Adrenal gland (tissue), 12 donors: ENCODE data around the gene NRAP. TPM values are rescaled to one million over a fixed set of nuclear protein-coding genes. Genes with fewer than 3 reads are reported as not detected.

Source experiments
- DNase-seq, 7 donors: peaks; one replicate each; pipeline ENCODE4 v3.0.0-alpha.2; 2019 to 2020
- H3K27ac ChIP-seq, 5 donors: fragments of 200-600 bp; sonication (generic) in 4 of 5; 1 replicate in 3 of 5; 2 replicates in 2 of 5; pipeline versions ENCODE4 v1.5.1 to v1.8.0; 2016 to 2020; ENCODE audit warnings: mild to moderate bottlenecking in 1 of 5
- H3K27me3 ChIP-seq: fragments of 200-600 bp; 2 replicates; pipeline ENCODE4 v1.8.0; 2021
- H3K36me3 ChIP-seq, 2 donors: fragments of 200-600 bp; replicated peaks in 1 of 2; 1 replicate in 1 of 2; 2 replicates in 1 of 2; pipeline versions ENCODE4 v1.5.1 to v1.8.0; 2018 to 2022
- H3K4me1 ChIP-seq, 2 donors: fragments of 200-600 bp; replicated peaks in 1 of 2; 1 replicate in 1 of 2; 2 replicates in 1 of 2; pipeline versions ENCODE4 v1.5.1 to v1.8.0; 2018 to 2021
- H3K4me3 ChIP-seq, 4 donors: fragments of 200-600 bp; sonication (generic) in 3 of 4; one replicate each; pipeline ENCODE4 v1.5.1; 2016 to 2018
- H3K9me3 ChIP-seq, 3 donors: fragments of 200-600 bp; sonication (generic) in 1 of 3; replicated peaks in 1 of 3; 1 replicate in 2 of 3; 2 replicates in 1 of 3; pipeline versions ENCODE4 v1.5.1 to v1.8.0; 2016 to 2021
- CTCF ChIP-seq, 6 experiments: fragments of 450-650 bp in 4 of 6; fragments of 200-600 bp in 2 of 6; sonication (generic) in 1 of 6; IDR thresholded peaks; 1 replicate in 5 of 6; 2 replicates in 1 of 6; pipeline versions ENCODE4 v1.5.1 to v1.8.0; 2016 to 2021; ENCODE audit warnings: antibody characterized with exemption in 6 of 6, mild to moderate bottlenecking in 2 of 6, moderate library complexity in 1 of 6
- POLR2A ChIP-seq, 2 donors: fragments of 450-650 bp; IDR thresholded peaks; one replicate each; pipeline ENCODE4 v1.6.1; 2017; ENCODE audit warnings: antibody characterized with exemption in 2 of 2, mild to moderate bottlenecking in 2 of 2, moderate library complexity in 1 of 2
- WGBS, 4 donors: extraction: QIAGEN DNeasy Blood & Tissue Kit in 2 of 4; methylation state at CpG; one replicate each; pipeline versions ENCODE4 v1.1.5 to v1.1.7; 2013 to 2017; 5-methylcytosine and 5-hydroxymethylcytosine counted together
- intact Hi-C, 2 donors: fragments of 100-400 bp; cut with DNase I; formaldehyde crosslinking; loops; one replicate each; pipeline versions ENCODE4 v1.14.1 to v1.15.0; 2022 to 2023
- polyA plus RNA-seq, 3 donors: library from polyadenylated mRNA; stranded (reverse); fragments of 200-250 nt in 2 of 3; fragments of 350-450 nt in 1 of 3; fragmentation: Illumina TruSeq in 1 of 3; extraction: RNeasy Lipid Tissue Mini Kit (QIAGEN cat#74804) in 1 of 3; gene quantifications; one replicate each; pipeline ENCODE4 v1.2.3, GENCODE V29; 2013 to 2014
- total RNA-seq, 9 donors: library from RNA; depleted of rRNA in 4 of 9; stranded (reverse); fragments of >200 nt in 4 of 9; fragments of 120-200 nt in 1 of 9; fragmentation: NEBNext Ultra II Directional in 1 of 9; extraction: Animal tissue kit (Norgen Biotek cat#: 25700) in 1 of 9; gene quantifications; one replicate each; pipeline versions ENCODE4 v1.1.0 to v1.2.4, GENCODE V29; 2013 to 2023
- donor health status: healthy with polysubstance abuse.
- donor health status: Bipolar disorder and iron deficiency.
- donor health status: DM: yes; HTN: yes; CAD: no.
- donor health status: DM: no; HTN: no; CAD: no.
- donor health status: DM: no; HTN: no; CAD: no.
- donor health status: DM: yes; HTN: yes; CAD: no.

NRAP gene
- total and polyA plus RNA-seq, 12 donors = 0.03 to 2.0 (median 0.09) TPM; not detected in 8

GRCh38 chr10:113557903-113558321, 105.9 kb downstream of the NRAP start:
- Histone ChIP-seq H3K27me3 (peaks cover 11% of the 10 kb centered on the region), H3K36me3 (no peaks in the 10 kb centered on the region), H3K4me3 (no peak overlapping the region), H3K9me3 (no peaks in the 10 kb centered on the region), H3K4me1 (peaks cover 0 to 12% of the 10 kb centered on the region in 2 donors), H3K27ac (peak overlapping the region in 2 of 5 donors; percentile 38 to 53)
- intact Hi-C loops = no loop called here
- DNase-seq = no peak
- WGBS, 4 donors = 42 to 59% (median 48%) methylated on average over 7 to 9 of the region's 9 CpGs
- TF ChIP-seq CTCF (IDR thresholded peaks at IDR 0.05) = no peak
- no peak for TF ChIP-seq POLR2A (IDR thresholded peaks at IDR 0.05)

GRCh38 chr10:113557424-113557862, 106.4 kb downstream of the NRAP start:
- Histone ChIP-seq H3K36me3 (no peaks in the 10 kb centered on the region), H3K27me3 (peaks cover 11% of the 10 kb centered on the region), H3K9me3 (no peaks in the 10 kb centered on the region), H3K27ac (peak overlapping the region in 2 of 5 donors; percentile 38 to 53), H3K4me1 (peaks cover 0 to 12% of the 10 kb centered on the region in 2 donors), H3K4me3 (no peak overlapping the region)
- intact Hi-C loops = no loop called here
- no peak for TF ChIP-seq POLR2A (IDR thresholded peaks at IDR 0.05)
- TF ChIP-seq CTCF (IDR thresholded peaks at IDR 0.05) = no peak
- 19 to 28% (median 21%) methylated on average over 8 to 9 of the region's 9 CpGs for WGBS, 4 donors
- DNase-seq = peak; percentile 41 to 78 (median 45)

- no peaks in the 10 kb centered on the region for H3K9me3 ChIP-seq
- WGBS, 4 donors = 85 to 92% (median 90%) methylated on average over 1 of the region's 1 CpG
- H3K27ac ChIP-seq = no peak overlapping the region
- intact Hi-C loops = no loop called here
- no peak for DNase-seq
- H3K36me3 ChIP-seq = no peaks in the 10 kb centered on the region
- peaks cover 11% of the 10 kb centered on the region for H3K27me3 ChIP-seq
- TF ChIP-seq POLR2A (IDR thresholded peaks at IDR 0.05) (no peak), CTCF (IDR thresholded peaks at IDR 0.05) (no peak)
- peaks cover 0 to 16% of the 10 kb centered on the region in 2 donors for H3K4me1 ChIP-seq
- H3K4me3 ChIP-seq = no peak overlapping the region
These were observed 108.1 kb downstream of the NRAP start for GRCh38 chr10:113555751-113556150.

- intact Hi-C loops = no loop called here
- no peak overlapping the region for H3K27ac ChIP-seq
- no peak for TF ChIP-seq POLR2A (IDR thresholded peaks at IDR 0.05)
- peaks cover 0 to 16% of the 10 kb centered on the region in 2 donors for H3K4me1 ChIP-seq
- no peak for DNase-seq
- no peak overlapping the region for H3K4me3 ChIP-seq
- H3K36me3 ChIP-seq = no peaks in the 10 kb centered on the region
- H3K9me3 ChIP-seq = no peaks in the 10 kb centered on the region
- WGBS, 4 donors = 80 to 96% (median 85%) methylated on average over 3 of the region's 3 CpGs
- peaks cover 11% of the 10 kb centered on the region for H3K27me3 ChIP-seq
These were observed 108.6 kb downstream of the NRAP start for GRCh38 chr10:113555245-113555644.

- DNase-seq = no peak
- no peak for TF ChIP-seq CTCF (IDR thresholded peaks at IDR 0.05)
- intact Hi-C loops = no loop called here
- Histone ChIP-seq H3K4me1 (peaks cover 0 to 16% of the 10 kb centered on the region in 2 donors), H3K36me3 (no peaks in the 10 kb centered on the region), H3K4me3 (no peak overlapping the region), H3K27ac (no peak overlapping the region), H3K27me3 (peaks cover 11% of the 10 kb centered on the region), H3K9me3 (no peaks in the 10 kb centered on the region)
- WGBS, 4 donors = 60 to 71% (median 65%) methylated on average over 5 of the region's 5 CpGs
These were observed 109.6 kb downstream of the NRAP start for GRCh38 chr10:113554214-113554613.
